ENCODE results near the gene FAM200C.

The FAM200C gene

GRCh38 chr5:160366230-160366629, 33.6 kb downstream of the FAM200C start:
- DNase-seq: no peak

- DNase-seq: no peak
Observed at GRCh38 chr5:160363660-160364395, 36.0 kb downstream of the FAM200C start.

- DNase-seq: no peak
Observed at GRCh38 chr5:160363211-160363610, 36.6 kb downstream of the FAM200C start.

GRCh38 chr5:160361624-160362228, 38.1 kb downstream of the FAM200C start:
- no peak for DNase-seq

GRCh38 chr5:160360310-160360709, 39.5 kb downstream of the FAM200C start:
- no peak for DNase-seq

- DNase-seq: no peak
Observed at GRCh38 chr5:160359816-160360215, 40.0 kb downstream of the FAM200C start.

- DNase-seq: no peak
Observed at GRCh38 chr5:160359242-160359641, 40.6 kb downstream of the FAM200C start.

GRCh38 chr5:160357861-160358411, 41.9 kb downstream of the FAM200C start:
- DNase-seq: no peak

- no peak for DNase-seq
Observed at GRCh38 chr5:160357394-160357793, 42.5 kb downstream of the FAM200C start.

GRCh38 chr5:160356550-160357347, 43.1 kb downstream of the FAM200C start:
- no peak for DNase-seq

- DNase-seq: no peak
Observed at GRCh38 chr5:160354666-160355065, 45.2 kb downstream of the FAM200C start.

- DNase-seq: no peak
Observed at GRCh38 chr5:160353379-160353778, 46.5 kb downstream of the FAM200C start.

- no peak for DNase-seq
Observed at GRCh38 chr5:160352308-160352707, 47.5 kb downstream of the FAM200C start.

GRCh38 chr5:160349935-160350303, 49.9 kb downstream of the FAM200C start:
- DNase-seq: no peak

- DNase-seq: no peak
Observed at GRCh38 chr5:160349249-160349934, 50.5 kb downstream of the FAM200C start.

- no peak for DNase-seq
Observed at GRCh38 chr5:160348080-160348479, 51.8 kb downstream of the FAM200C start.

- DNase-seq: no peak
Observed at GRCh38 chr5:160347448-160347847, 52.4 kb downstream of the FAM200C start.
